HG03520 (cell line): ENCODE measurements around the gene MCCD1.
"Not testable (repeated sequence)": the region's sequence is repeated elsewhere in the genome, so short reads cannot be mapped to it uniquely, and the experiment has no call there.

Source experiments
- ATAC-seq: cut with Tn5 transposase; IDR thresholded peaks from one replicate; pipeline ENCODE4 v1.9.1; 2021; ENCODE audit warnings: mild to moderate bottlenecking, moderate library complexity; ENCODE audit not compliant: unreplicated experiment

Gene MCCD1, protein sequence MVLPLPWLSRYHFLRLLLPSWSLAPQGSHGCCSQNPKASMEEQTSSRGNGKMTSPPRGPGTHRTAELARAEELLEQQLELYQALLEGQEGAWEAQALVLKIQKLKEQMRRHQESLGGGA

DNA sequence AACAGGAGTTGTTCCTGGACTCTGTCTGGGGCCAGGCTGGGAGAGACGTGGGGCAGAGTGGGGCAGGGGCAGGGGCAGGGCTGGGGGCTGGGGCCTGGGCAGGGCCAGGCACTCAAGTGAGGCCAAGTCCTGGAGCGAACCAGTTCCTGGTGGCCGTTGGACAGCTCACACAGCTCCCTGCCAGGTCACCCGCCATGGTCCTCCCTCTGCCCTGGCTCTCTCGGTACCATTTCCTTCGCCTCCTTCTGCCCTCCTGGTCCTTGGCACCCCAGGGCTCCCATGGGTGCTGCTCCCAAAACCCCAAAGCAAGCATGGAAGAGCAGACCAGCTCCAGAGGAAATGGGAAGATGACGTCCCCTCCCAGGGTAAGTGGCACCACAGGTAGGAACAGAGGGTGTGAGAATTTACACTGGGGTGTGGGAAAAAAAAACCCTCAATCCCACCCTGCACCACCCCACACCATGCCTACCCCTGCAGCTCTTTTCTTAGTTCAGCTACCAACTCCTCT lies at the start of gene MCCD1:
Gene MCCD1, plus strand, starts transcription at position 142 of the 508 bp plus-strand sequence. Its CDS starts 53 bp downstream, at position 195.
- ATAC-seq = no peak

DNA sequence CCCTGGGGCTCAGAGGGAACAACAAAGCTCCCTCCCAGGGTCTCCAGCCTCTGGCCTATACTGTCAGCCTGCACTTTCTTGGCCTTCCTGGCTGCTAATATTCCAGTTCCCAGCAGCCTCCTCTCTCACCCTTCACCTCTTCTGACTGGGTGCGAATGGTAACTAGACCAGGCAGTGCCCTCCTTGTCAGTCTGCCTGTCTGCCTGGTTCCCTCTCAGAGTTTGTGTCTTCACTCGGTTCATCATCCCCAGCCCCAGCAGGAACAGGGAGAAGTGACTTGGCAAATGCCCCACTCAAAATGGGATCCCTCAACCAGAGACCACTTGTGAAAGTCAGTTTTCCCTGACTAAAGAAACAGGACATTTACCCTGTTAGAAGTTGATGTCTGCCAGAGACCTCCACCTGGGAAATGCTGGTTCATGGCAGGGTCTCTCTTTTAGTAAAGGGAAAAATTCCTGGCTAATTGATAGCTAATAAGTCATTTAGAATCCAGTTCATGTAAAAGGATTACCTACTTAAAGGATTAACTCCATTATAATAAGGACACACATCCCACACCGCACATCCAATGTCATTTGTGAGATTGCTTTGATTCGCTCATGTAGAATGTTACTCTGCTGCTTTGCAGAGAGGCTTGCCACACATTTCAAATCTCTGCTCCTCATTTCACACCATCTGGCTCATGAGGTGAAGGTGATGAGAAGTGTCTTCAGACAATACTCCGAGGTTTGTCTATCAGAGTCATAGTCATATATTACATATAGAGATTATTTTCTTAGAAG lies 49.4 kb upstream of the MCCD1 start:
- no peak for ATAC-seq

DNA sequence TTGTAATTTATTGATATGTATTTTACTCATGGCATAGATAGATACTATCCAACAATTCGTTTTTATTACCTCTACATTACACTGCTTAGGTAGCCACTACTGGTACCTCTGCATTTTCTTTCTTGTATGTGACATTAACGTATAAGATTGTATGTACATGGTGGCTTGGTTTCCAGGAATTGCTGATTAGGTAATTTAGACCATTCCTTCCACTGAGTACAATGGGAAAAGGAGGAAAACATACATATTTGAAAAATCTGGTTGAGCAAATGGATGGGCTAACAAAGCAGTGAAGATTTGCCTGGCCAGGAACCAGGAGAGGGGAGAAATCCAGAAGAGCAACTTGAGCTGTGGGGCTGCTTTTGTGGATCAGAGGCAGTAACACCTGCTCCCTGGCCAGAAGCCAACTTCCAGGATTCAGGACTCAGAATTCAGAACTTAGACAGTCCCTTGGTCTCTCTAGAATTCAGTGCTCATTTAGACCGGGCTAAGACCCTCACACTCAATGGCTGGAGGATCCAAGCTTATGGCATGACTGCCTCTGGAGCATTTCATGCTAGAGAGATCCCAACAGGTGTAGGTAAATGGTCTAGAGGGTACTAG lies 48.7 kb upstream of the MCCD1 start:
- no peak for ATAC-seq

DNA sequence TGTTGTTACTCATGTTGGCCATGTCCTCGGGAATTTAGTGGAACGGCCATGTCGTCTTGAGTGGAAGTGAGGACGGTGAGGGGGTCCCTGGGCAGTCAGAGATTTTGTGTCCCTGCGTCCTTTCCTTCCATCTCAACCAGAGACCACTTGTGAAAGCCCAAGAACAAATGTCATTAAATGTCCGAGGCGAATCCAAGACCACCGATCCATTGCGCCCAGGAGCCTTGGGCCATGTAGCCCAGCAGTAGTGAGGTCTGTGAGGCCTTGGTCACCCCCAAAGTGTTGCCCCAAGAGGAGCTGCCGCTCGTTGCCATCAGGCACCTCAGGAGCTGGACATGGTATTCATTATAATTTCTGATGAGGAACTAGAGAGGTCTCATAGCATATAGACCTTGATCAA lies 48.2 kb upstream of the MCCD1 start:
- ATAC-seq = no peak

DNA sequence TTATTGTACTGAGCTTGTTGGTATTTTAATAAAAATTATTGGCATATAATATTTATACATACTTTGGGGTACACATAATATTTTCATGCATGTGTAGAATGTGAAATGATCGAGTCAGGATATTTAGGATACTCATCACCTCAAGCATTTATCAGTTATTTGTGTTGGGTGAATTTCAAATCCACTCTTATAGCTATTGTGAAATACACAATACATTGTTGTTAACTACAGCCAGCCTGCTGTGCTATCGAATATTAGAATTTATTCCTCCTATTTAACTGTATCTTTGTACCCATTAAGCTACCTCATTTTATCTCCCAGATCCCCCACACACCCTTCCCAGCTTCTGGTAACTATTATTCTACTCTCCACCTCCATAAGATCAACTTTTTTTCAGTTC lies 45.4 kb upstream of the MCCD1 start:
- no peak for ATAC-seq

DNA sequence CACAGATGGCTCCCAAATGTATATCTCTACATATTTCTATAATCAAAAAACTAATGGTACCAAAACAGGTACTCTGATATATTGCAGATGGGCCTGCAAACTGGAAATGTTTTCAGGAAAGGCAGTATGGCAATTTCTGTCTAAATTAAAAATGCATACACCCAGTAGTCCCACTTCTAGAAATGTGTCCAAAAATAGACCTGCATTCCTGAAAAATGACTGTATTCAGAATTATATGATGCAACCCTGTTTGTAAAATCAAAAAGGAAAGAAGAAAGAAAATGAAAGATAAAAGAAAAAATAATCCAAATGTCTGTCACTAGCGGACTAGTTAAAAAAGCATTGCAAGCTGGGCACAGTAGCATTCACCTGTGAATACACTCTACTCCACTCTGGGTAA lies 43.7 kb upstream of the MCCD1 start:
- ATAC-seq = no peak

DNA sequence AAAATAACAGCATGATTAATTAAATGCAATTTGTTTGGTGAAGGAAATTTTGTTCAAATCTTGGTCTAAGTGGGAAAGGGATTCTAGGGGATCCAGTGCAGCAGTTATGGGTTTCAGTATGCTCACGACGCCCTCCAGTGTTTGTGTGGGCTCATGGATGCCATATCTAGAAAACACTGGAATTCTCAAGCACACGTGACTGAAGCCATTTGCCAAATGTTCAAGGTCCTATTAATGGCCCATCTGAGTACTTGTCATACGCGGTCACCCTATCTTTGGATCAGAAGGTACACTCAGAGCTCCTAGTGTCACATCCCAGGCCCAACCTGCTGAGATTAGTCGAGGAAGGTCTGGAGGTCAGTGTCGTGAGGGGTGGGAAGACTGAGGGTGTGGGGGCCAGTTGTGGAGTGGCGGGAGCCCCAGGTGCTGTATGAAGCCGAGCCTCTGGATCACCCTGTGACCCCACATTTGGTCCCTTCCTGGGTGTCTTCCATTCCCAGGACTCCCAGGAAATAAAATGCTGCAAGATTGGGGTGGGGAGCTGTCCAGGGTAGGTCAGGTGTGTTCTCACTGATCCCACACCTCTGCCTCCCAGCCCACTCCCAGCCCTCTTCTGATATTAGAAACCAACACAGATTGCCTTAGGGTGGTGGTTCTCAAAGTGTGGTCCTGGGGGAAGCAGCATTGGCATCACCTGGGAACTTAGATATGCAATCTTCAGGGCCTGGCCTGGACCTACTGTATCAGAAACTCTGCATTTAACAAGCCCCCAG lies 42.5 kb upstream of the MCCD1 start:
- not testable (repeated sequence) for ATAC-seq

DNA sequence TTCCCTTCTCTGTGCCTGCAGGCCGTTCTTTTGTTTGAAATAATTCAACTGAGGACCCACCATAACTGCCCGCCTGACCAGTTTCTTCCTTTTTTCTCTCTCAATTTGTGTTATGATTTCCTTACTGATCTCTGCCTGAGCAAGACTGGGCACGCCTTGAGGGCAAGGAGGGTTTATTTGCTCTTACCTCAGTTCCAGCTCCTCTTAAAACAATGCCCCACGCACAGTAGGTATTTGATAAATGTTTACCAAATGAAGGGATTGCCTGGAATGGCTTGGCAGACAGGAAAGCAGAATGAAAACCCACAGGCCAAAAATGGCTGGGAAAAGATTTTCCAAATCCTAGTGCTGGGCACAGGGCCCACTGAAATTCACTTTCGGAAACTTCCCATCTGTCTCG lies 41.1 kb upstream of the MCCD1 start:
- ATAC-seq = not testable (repeated sequence)

DNA sequence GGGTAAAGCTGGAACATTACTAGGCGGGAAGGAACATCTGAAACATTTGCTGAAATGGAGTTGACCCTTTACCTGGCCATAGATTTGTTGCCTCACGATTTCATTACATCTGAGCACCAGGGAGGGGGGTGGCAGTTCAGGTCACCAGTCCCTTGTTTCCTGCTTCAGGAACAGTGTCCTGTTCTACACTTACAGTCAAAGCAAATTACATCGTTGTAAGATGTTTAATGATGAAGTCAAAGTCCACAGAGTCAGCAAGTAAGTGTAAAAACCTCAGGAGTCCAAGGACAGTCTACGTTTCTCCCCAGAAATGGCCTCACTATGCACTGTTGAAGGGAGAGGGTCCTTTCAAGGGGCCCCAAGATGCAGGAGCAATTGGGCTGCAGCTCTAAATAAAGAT lies 39.7 kb upstream of the MCCD1 start:
- ATAC-seq = no peak

DNA sequence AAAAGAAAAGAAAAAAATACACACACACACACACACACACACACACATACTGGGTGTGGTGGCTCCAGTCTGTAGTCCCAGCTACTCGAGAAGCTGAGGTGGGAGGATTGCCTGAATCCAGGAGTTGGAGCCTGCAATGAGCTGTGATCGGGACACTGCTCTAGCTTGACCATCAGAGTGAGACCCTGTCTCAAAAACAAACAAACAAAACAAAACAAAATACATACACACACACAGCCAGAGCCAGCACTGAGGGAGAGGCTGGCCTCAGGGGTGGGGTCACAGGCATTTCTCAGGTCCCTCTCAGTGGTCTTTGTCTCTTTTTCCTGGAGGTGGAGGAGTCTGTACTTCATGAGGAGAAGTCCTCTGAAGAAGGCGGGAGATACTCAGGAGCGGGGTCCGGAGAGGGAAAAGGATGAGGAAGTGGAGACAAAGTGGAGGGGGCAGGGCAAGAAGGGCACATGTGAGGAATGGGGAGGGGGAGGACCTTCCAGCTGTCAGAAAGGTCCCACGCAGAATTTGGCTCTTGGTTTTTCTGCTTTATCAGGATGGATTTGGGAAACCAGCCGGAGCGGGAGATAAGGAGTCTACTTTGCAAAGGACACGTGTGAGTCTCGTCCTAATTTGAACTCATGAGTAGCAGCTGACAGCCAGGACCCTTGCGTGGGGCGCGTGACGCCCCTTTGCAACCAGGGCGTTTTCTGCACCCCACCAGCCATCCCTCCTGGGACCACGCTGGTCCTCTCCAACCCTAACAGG lies 38.5 kb upstream of the MCCD1 start:
- ATAC-seq = no peak

DNA sequence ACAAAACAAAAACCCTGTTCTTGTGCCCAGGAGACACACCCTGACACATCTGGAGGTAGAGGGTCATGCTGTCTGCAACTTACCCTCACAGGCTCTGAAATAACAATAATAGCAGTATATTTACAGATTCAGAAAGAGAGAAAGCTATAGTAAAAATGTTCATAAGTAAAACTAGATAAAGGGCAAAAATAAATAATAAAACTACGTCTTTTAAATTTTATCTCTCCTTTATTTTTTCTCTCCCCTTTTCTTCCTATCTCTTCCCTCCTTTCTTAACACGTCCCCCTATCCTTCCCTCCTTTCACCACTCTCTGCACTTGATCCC lies 35.2 kb upstream of the MCCD1 start:
- not testable (repeated sequence) for ATAC-seq

DNA sequence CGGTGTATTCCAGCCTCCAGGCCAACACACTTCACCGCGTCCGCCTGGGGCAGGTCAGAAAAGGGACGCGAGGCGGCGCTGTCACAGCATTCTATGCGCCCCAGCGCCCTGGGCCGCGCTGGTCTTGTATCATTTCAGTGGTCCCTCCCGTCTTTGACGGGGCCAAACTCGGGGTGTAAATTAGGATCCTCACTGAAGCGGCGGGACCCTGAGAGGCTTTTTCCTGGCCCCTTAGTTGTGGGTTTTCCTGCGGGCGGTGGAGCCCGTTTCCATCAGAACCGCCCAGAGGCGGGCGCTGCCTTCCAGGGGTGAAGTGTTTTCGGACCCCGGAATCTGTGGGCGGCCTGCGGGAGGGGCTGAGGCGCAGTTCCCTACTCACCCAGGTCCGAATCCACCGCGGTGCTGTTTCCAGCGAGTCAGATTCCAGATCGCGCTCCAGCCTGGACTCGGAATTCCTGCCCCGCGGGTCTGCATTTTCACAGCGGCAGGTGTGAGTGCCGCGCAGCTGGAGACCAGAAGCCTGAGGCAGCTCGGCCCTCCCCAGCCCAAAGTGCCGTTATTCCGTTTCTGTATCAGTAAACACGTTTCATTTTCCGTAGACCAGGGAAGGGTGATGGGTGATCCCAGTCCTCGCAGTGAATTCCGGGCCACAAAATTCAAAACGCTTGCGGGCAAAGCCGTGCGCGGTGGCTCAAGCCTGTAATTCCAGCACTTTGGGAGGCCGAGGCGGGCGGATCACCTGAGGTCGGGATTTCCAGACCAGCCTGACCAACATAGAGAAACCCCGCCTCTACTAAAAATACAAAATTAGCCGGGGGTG lies 34.7 kb upstream of the MCCD1 start:
- ATAC-seq = peak; percentile 37

DNA sequence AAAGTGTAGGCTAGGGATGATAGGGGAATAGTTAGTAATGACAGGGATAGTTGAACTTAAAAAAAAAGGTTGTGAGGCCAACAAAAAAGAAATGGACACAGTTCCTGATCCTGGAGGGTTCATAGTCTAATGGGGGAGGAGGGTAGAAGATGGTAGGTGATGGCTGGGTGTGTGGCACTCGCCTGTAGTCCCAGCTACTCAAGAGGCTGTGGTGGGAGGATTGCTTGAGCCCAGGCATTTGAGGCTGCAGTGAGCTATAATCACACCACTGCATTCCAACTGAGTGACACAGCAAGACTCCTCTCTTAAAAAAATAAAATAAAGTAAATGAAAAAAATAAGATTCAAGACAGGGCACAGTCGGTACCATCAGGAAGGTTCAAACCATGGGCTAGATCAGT lies 33.2 kb upstream of the MCCD1 start:
- ATAC-seq = no peak

DNA sequence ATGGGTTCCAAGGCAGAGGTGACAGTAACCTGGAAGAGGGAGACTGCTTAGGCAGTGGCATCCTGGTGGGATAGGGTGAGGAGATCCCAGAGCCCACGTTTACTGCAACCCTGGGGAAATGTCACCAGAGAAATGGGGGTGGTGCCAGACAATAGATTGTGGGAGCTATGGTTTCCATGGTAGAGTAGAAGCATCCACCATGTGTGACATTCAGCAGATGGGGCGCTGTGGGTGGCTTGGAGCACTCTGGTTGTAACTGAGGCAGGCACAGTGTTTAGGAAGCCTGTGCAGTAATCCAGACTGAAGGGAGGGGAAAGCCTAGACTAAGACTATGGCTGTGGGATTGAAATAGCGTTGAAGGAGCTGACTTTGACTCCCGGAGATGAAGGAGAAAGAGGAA lies 31.9 kb upstream of the MCCD1 start:
- not testable (repeated sequence) for ATAC-seq

DNA sequence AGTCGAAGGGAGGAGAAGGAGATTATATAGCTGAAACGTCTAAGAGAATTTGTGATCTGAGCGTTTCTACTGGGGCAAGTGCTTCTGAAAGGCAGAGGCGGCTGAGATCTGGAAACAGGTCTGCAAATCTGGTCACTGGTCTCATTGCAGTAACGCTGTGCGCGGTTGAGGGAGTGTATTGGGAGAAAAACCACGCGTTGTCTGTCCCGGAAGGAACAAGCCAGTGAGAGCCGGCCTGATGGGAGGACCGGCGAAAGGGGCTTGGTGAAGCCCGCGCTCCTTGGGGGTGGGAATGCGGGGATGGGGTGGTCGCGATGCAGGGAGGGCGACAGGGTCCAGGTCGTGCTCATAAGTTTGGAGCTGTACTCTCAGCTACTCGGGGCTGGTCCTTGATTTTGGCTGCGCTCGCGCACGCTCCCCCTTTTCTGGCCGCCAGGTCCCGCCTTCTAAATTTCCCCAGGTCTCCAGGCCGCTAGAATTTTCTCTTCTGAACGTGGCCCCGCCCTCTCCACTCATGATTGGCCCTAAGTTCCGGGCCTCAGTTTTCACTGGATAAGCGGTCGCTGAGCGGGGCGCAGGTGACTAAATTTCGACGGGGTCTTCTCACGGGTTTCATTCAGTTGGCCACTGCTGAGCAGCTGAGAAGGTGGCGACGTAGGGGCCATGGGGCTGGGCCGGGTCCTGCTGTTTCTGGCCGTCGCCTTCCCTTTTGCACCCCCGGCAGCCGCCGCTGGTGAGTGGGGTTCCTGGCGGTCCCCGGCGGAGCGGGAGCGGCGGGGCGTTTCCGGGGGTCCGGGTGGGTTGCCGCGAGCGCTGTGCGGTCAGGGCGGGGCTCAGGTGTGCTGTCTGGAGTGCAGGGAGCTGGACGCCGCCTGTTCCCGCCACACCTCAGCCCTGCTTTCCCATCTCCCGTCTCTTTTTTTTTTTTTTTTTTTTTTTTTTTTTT lies 31.0 kb upstream of the MCCD1 start, which contains the start of gene MICB:
Gene MICB, plus strand, starts transcription at position 615 of the 946 bp plus-strand sequence. Its CDS starts 49 bp downstream, at position 664.
- ATAC-seq = no peak

DNA sequence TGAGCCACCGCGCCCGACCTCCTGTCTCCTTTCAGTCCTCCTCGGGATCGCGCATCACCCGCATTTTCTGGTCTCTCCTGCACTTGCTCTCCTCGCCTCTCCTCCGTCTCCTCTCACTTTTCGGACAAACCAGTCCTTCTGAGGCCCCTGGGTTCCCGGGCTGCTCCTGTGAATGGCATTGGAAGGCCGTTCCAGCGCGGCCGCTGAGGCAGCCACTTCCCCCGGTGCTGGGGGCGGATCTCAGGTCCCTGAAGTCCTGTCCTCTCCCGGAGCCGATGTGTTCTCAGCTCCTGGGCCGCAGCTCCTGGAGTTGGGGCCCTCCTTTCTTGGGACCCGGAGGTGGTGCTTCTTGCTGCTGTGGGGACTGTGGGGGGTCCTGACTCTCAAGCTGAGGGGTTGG lies 30.0 kb upstream of the MCCD1 start:
- ATAC-seq = no peak

DNA sequence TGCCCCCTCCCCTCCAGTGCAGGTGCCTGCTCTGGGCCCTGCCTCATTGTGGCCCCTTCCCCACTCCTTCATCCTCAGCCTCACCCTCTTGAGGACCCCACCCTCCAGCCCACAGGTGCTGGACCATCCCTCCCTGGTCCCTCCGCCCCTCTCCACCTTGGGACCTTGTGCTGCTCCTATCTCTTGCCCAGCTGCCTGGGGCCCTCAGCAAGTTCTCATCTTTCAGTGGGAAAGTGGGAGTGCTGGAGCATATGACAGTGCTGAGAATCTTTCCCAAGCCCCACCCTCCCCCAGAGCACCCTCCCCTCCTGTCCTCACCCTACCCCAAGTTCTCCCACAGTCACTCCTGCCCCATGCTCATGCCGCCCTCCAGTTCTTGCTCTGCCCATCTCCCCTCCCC lies 29.1 kb upstream of the MCCD1 start:
- not testable (repeated sequence) for ATAC-seq

DNA sequence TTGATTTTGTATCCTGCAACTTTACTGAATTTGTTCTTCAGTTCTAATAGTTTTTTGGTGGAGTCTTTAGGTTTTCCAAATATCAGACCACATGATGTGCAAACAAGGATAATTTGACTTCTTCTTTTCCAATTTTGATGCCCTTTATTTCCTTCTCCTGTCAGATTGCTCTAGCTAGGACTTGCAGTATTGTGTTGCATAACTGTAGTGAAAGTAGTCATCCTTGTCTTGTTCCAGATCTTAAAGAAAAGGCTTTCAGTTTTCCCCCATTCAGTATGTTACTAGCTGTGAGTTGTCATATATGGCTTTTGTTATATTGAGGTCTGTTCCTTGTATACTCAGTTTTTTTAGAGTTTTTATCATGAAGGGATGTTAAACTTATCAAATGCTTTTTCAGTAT lies 26.2 kb upstream of the MCCD1 start:
- no peak for ATAC-seq

DNA sequence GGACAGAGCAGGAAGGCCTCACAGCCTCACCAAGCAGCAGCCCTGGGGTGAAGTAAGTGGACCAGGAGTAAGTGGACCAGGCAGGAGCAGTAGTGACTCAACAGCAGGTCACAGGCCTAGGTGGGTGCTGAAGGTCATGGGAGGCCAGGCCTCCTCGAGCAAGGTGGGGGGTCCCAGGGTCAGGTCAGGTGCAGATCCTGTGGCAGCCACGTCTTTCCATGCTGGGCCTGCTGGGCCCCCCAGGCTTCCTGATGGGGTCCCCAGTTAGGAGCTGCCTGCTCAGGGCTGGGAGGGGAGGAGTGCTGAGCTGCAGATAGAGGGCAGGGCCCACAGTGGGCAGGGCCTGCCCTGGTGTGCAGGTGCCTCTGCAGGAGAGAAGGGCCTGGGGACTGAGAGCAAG lies 19.7 kb upstream of the MCCD1 start:
- ATAC-seq = not testable (repeated sequence)
